ENCODE data around the gene TMUB1.
A peak's percentile ranks its signal among the peaks of the same experiment; 100 is the strongest.

TMUB1 gene

DNA sequence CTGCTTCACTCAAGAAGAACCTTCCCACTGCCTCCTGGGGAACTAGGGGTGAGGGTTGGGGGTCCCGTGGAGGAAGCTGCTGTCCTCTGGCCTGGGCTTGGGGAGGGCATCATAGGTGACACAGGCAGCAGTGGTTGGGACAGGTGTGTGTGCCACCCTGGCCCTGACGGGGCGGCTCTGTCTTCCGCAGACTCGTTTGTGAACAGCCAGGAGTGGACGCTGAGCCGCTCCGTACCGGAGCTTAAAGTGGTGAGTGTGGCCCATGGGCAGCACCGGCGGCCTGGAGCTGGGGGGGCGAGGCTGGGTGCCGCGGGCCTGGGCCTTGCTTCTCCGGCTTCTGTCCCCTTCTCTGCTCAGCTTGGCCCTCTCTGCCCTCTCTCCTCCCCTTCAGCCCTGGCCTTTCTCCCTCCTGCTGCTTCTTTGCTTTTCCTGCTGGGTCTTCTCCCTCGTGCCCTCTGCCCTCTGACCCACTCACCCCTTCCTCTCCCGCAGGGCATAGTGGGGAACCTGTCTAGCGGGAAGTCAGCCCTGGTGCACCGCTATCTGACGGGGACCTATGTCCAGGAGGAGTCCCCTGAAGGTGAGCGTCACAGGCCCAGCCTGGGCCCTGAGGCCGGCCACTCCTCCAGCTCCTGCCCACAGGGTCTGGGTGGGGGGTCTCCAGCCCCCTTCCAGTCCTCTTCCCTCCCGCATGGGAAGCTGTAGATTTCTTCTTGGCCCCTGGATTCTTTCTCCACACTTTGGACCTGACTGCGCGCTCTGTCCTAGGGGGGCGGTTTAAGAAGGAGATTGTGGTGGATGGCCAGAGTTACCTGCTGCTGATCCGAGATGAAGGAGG is 33.5 kb upstream of the TMUB1 start:
- DNase-seq (ENCODE audit: low read depth) = no peak
- TF ChIP-seq, protein P1, sequence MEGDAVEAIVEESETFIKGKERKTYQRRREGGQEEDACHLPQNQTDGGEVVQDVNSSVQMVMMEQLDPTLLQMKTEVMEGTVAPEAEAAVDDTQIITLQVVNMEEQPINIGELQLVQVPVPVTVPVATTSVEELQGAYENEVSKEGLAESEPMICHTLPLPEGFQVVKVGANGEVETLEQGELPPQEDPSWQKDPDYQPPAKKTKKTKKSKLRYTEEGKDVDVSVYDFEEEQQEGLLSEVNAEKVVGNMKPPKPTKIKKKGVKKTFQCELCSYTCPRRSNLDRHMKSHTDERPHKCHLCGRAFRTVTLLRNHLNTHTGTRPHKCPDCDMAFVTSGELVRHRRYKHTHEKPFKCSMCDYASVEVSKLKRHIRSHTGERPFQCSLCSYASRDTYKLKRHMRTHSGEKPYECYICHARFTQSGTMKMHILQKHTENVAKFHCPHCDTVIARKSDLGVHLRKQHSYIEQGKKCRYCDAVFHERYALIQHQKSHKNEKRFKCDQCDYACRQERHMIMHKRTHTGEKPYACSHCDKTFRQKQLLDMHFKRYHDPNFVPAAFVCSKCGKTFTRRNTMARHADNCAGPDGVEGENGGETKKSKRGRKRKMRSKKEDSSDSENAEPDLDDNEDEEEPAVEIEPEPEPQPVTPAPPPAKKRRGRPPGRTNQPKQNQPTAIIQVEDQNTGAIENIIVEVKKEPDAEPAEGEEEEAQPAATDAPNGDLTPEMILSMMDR (IDR thresholded peaks at IDR 0.05; ENCODE audit: low read length, missing control alignments) = no peak
- no peak overlapping the region for H3K4me3 ChIP-seq (replicated peaks; ENCODE audit: low read depth, low read length)

DNA sequence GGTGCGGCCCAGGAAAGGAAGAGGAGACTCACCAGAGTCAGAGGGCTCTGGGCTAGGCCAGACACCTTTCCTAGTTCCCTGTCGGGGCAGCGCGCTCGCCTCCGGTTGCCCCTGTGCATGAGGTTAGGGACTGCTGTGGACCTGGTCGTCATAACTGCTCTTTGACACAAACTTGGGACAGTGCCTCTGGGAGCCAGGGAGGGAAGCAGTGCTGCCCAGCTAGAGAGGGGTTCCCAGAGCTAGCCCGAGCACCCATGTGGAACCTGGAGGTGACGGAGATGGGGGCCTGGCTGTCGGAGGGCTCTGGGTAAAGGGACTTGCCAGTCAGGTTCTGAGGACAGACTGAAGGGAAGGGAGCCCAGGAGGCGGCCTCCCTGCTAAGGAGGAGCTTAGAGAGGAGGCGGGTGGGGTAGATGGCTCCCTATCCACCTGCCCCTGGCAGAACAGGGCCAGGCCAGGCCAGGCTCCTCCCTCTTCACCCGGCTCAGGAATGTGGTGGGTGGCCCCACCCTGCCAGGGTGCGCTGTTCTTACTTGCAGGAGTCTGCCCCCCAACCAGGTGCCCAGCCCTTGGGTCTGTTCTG is 32.6 kb upstream of the TMUB1 start:
- TF ChIP-seq, protein P1 (IDR thresholded peaks at IDR 0.05; ENCODE audit: low read length, missing control alignments) = no peak
- H3K4me3 ChIP-seq (replicated peaks; ENCODE audit: low read depth, low read length) = peak overlapping the region; percentile 14
- no peak for DNase-seq (ENCODE audit: low read depth)

DNA sequence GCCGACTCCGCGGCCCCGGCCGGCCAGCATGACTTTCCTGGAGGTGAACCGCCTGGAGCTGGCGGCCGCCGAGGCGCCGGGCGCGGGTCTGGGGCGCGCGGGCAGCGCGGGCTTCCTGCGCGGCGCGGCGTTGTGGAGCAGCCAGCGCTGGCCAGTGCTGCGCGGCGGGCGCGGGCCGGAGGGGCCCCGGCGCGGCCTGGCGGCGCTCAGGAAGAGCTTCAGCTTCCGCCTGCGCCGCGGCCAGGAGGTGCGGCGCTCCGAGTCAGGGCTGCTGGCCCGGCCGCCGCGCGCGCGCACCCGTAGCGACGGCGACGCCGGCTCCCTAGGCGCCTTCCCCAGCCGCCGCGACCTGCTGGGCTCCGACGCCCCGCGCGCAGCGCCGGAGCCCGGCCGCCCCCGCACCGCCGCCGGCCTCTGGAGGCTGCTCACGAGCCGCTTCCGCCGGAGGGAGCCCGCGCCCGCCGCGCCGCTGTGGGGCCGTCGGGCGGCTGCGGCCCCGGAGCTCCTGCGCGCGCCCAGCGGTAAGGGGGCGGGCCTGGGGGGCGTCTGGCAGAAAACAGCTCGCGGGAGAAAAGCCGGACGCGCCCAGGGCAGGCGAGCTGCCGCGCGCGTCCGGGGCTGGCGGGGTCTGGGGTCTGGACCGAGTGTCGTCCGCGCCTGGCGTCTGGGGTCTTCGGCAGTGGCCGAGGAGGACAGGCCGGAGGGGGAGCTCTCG is 32.0 kb upstream of the TMUB1 start:
- TF ChIP-seq, protein P1 (IDR thresholded peaks at IDR 0.05; ENCODE audit: low read length, missing control alignments) = no peak
- peak overlapping the region; percentile 14 for H3K4me3 ChIP-seq (replicated peaks; ENCODE audit: low read depth, low read length)
- peak; percentile 38 for DNase-seq (ENCODE audit: low read depth)

DNA sequence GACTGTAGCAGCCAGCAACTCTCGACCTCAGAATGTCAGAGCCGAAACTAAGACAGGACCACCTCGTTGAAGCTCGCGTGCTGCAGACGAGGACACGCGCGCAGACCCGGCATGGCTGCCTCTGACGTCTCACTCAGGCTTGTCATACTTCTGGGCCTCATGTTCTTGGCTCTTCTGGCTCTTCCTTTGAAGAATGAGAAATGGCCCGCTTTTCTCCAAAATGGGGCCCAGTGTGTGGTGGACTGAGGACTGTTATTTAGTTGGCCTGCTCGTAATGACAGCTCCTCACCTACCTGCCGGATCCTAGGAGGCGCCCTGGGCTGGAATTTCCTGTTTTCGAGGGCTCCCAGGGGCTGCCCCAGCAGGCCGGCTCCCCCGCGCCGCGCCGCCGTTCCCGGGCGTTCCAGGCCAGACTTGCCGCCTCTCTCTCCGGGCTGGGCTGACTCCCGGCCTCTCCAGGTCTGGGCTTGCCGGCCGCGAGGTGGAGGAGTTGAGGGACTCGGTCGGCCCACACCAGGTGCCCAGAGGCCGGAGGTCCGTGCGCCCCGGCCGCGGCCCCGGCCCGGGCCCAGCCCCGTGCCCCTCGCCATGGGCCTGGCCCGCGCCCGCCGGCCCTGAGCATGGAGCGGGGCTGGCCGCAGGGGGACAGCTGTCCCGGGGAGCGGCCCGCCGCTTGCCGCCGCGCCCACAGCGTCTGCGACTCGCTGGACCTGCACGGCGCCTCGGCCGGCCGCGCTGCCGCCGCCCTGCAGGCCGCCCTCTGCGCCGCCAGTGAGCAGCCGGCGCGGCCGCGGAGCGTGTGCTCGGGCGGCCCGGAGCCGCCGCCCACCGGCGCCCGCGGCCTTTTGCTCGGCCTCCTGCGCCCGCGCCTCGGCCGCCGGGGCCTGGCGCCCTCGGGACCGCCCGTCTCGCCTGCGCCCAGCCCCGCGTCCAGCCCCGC is 31.1 kb upstream of the TMUB1 start:
- TF ChIP-seq, protein P1 (IDR thresholded peaks at IDR 0.05; ENCODE audit: low read length, missing control alignments) = no peak
- peak overlapping the region; percentile 12 for H3K4me3 ChIP-seq (replicated peaks; ENCODE audit: low read depth, low read length)
- DNase-seq (ENCODE audit: low read depth) = peak; percentile 35

DNA sequence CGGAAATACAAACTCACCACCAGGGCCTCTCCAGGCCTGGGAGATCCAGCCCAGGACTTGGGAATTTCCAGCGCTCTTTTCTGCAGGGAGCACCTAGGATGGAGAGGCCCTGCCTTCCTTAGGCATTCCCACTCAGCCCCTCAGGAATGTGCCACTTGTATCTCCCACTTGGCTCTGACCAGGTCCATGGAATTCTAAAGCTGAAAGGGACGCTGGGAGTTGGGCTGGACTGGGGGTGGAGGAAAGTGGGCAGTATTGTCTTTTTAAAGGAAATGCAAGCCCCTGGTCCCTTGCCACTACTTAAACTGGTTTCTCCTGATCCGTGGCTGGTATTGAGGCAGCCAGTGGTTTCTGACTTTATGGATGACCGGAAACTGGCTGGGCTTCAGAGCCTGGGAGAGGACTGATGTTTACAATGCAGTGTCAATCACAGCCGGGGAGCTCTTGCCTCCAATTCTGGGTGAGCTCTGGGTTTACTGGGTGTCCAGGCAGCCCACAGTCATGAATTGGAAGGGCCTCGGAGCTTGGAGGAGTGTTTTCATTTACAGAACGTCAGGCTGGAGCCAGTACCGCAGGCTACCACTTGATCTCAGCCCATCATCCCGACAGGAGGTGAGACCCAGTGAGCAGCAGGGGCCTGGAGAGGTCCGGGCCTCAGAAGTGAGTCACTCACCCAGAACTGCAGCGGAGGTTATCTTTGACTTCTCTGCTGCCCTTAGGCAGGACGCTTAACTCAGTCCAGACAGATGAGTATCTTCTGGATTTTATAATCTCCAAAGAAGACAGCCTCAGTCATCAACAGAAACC is 30.3 kb upstream of the TMUB1 start:
- peak; percentile 80 for DNase-seq (ENCODE audit: low read depth)
- TF ChIP-seq, protein P1 (IDR thresholded peaks at IDR 0.05; ENCODE audit: low read length, missing control alignments) = no peak
- H3K4me3 ChIP-seq (replicated peaks; ENCODE audit: low read depth, low read length) = peak overlapping the region; percentile 12
